GM21737 (cell line): Measurements from ENCODE around the gene PIK3R2.

Source experiments
- ATAC-seq: cut with Tn5 transposase; IDR thresholded peaks from one replicate; pipeline ENCODE4 v1.9.1; 2021; ENCODE audit warnings: mild to moderate bottlenecking, moderate library complexity; ENCODE audit not compliant: unreplicated experiment

PIK3R2 gene

GRCh38 chr19:18171605-18172327 is 18.8 kb downstream of the PIK3R2 start:
- ATAC-seq = no peak

- no peak for ATAC-seq
These were observed 19.5 kb downstream of the PIK3R2 start for GRCh38 chr19:18172331-18173053.

DNA sequence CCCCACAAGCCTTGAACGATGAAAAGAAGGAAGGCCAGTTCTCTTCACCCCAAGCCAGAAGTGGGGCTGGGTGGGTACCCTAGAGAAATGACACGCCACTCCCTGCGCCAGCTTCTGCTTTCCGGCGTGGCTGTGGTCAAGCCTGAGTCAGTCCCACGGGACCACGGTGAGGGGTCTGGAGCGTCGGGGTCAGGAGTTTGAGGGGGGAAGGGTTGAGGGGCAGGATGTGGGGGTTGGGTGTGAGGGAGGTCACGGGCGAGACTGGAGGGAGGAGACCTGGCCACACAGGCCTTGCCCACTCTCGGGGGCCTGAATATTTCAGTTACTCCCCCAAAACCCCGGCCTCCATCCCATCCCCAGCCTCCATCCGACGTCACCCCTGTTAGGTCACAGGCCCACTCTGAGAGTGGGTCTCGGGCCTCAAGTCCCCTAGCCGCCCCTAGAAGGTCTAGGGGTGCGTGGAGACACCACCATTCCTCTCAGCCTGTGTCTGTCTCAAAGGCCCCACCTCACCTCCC is 20.1 kb downstream of the PIK3R2 start:
- ATAC-seq = peak; percentile 4

DNA sequence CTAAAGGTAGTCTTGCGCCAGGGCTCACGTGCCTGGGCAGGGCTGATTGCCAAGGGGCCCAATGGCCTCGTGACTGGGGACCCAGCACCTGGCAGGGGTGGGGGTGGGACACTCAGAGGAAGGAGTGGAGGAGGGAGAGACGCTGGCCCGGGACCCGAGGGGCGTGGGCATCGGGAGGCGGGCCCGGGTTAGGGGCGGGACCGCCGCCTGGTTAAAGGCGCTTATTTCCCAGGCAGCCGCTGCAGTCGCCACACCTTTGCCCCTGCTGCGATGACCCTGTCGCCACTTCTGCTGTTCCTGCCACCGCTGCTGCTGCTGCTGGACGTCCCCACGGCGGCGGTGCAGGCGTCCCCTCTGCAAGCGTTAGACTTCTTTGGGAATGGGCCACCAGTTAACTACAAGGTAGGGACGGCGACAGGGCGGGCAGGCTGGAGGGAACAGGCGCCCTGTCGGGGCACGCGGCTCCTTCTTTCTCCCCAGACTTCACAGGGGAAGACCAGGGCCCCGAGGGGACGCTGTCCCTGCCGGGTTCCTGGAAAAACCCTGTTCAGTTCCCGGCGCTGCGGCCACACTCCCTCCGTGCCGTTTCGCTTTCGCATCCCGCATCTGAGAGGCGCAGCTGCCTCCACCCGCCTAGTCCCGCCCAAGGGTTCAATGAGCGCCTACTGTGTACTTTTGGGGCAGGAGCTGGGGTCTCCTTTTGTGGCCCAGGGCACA is 20.8 kb downstream of the PIK3R2 start, which contains the start of gene IFI30:
Gene IFI30 (plus strand): TSS at position 242 of the 717 bp plus-strand sequence. CDS start 29 bp downstream, at position 271.
- peak; percentile 42 for ATAC-seq

- no peak for ATAC-seq
These were observed 22.0 kb downstream of the PIK3R2 start for GRCh38 chr19:18174983-18175382.

DNA sequence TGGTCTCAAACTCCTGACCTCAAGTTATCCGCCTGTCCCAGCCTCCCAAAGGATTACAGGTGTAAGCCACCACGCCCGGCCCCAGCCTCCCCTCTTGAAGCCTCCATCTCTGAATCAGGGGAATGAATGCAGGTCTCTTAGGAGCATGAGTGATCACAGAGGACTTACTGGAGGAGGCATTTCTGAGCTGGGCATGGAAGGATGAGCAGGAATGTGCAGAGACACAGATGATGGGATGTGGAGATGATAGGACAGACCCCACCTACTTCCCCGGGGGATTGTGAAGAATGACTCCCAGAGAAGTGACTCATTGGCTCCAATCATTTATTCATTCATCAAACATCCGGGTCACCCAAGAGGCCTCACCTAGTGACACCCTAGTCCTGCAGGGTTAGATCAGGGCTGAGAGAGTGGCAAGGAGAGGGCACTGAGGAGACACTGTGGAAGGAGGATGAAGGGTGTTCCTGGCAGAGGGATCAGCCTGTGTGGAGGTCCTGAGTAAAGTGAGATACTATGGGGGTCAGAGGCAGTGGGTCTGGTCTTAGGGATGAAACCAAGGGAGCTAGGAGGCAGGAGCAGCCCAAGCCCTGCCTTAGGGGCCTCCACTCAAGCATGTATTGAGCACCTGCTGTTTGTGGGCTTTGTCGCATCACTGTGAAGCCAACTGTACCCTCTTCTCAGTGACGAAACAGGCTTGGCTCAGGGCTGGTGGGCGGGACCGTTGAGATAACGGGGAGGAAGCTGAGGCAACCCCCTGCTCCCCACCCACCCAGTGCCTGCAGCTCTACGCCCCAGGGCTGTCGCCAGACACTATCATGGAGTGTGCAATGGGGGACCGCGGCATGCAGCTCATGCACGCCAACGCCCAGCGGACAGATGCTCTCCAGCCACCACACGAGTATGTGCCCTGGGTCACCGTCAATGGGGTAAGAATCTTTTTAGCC is 23.7 kb downstream of the PIK3R2 start:
- no peak for ATAC-seq

DNA sequence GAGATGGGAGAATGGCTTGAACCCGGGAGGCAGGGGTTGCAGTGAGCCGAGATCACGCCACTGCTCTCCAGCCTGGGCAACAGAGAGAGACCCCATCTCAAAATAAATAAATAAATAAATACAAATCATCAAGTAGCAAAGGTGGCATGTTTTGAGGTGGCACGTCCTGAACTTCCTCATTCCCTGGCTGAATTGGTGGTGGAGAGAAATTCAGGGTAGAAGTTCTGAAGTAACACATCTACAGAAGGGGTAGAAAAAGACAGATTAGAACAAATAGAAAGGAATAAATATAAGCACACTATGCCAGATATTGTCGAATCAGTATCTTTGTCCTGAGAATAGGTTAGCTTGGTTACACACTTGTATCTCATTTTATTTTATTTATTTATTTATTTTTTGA is 27.0 kb downstream of the PIK3R2 start:
- ATAC-seq = no peak

- no peak for ATAC-seq
These were observed 30.6 kb downstream of the PIK3R2 start for GRCh38 chr19:18183529-18183928.

DNA sequence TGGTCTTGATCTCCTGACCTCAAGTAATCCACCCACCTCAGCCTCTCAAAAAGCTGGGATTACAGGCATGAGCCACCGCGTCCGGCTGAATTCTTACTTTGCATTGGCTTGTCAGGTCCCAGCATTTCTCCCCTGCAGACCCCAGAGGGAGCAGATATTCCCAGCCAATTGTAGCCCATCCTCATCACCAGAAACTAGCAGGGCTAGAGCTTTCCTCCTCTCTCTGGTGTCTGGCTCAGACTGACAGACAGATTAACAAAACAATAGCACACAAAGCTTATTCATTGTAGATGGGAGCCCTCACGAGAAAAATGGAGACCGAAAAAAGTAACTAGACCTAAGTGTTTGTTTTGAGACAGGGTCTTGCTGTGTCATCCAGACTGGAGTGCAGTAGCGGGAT is 32.6 kb downstream of the PIK3R2 start:
- ATAC-seq = no peak

GRCh38 chr19:18190278-18190677 is 37.3 kb downstream of the PIK3R2 start:
- ATAC-seq = no peak

DNA sequence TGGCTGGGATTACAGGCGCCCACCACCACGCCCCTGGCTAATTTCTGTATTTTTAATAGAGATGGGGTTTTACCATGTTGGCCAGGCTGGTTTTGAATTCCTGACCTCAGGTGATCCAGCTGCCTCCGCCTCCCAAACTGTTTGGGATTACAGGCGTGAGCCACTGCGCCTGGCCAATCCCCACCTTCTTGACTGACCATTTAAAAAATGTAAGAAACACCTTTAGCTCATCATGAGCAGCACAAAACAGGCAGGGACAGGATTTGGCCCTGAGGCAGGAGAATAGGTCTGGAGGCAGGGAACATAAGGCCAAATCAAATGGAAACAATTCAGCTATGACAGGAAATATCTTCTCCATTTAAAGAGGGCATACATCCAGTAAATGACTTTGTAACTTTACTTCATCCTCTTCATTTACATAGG is 38.7 kb downstream of the PIK3R2 start:
- ATAC-seq = no peak

DNA sequence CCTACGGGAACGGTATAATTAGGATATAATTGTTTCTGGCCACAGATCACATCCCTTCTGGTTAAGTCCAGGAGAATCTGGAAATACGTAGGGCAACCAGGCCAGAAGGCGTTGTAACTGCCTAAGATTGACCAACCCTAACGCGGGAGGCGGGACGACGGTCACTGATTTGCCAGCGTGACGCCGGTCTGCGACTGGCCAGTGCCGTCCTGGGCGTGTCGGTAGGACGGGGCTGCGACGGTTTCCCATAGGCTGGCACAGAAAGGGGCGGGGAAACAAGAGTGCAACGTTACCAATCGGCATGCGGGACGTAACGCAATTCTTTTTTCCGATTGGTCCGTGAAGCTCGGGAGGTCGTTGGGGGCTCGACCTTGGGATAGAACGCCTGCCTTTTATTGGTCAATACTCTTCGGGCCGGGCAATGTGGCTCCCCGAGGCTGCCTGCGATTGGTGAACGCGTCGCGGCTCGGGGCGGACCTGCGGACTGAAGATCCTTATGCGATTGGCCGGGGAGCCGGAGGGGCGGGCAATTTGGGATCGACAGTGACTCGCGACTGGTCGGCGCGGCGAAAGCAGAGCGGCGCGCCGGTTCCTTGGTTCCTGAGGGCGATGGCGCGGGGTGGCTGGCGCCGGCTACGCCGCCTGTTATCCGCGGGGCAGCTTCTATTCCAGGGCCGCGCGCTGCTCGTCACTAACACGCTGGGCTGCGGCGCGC is 39.9 kb downstream of the PIK3R2 start, which contains the start of gene MPV17L2:
Gene MPV17L2 (plus strand): TSS at position 546 of the 715 bp plus-strand sequence. CDS start 64 bp downstream, at position 610.
- peak; percentile 74 for ATAC-seq

DNA sequence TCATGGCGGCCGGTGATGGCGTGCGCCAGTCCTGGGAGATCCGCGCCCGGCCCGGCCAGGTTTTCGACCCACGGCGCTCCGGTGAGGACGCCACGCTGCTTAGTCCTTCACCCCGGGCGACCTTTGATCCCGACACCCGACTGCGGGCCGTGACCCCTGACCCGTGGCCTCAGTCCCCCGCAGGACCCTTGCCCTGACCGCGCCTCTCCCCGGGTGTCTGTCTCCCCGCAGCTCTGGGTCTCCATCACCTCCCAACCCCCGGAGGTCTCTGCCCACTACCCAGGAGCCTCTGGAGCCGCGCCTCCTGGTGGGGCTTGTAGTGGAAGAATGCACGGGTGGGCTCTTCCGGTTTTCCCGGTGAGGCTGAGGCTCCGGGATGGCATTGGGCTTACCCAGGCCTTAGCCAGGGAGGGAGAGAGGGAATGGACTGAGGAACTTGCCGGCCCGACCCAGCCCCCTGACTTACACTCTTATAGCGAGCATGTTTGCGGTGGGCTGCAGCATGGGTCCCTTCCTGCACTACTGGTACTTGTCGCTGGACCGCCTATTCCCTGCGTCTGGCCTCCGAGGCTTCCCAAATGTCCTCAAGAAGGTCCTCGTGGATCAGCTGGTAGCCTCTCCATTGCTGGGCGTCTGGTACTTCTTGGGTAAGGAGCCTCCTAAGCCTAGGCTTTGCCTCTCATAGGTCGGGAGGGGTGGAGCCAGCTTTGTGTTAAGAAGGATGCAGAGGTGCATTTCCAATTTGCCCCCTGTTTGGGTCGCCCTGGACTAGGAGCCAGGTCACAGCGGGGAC is 40.6 kb downstream of the PIK3R2 start:
- ATAC-seq = no peak

DNA sequence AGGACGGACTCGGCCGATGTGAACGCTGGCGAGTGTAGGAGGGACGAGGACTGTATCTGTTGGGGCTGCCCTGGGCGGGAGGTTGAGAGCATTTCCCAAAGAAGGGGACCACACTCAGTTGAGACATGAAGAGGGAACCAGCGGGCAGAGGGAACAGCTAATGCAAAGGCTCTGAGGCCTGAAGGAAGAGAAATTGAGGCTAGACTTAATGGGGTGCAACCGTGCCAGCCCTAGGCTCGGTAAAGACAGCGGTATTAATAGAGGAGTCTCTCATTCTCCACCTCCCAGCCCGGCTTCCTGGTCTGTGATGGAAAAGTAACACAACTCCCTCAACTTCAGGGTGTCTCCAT is 41.2 kb downstream of the PIK3R2 start:
- no peak for ATAC-seq

- no peak for ATAC-seq
These were observed 41.7 kb downstream of the PIK3R2 start for GRCh38 chr19:18194554-18195238.

GRCh38 chr19:18196511-18196845 is 43.5 kb downstream of the PIK3R2 start:
- no peak for ATAC-seq

DNA sequence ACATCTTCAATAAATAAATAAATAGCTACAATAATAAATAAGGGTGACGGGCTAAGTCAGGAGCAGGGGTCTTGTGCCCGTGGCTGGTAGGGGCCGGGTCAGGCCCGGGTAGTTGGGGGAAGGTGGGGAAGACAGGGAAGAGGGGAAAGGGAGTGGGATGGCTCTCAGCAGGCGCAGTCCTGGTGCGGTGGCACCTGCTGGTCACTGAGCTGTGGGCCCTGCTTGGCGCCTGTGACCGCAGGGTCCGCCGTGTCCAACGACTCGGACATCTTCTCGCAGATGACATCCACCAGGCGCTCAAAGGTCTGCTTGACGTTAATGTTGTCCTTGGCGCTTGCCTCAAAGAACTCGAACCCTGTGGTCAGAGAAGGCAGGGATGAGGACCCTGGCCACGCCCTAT is 44.3 kb downstream of the PIK3R2 start:
- no peak for ATAC-seq

- ATAC-seq = no peak
These were observed 45.0 kb downstream of the PIK3R2 start for GRCh38 chr19:18197941-18198340.
